Astrocyte (in vitro differentiated cells and primary cell): ENCODE measurements around the gene GPR75. TPM values are rescaled to one million over a fixed set of nuclear protein-coding genes. Genes with fewer than 3 reads are reported as not detected.
"Not testable (repeated sequence)": the region's sequence is repeated elsewhere in the genome, so short reads cannot be mapped to it uniquely, and the experiment has no call there.

ENCODE experiments used
- DNase-seq: peaks from one replicate; pipeline ENCODE4 v3.0.0-alpha.2; 2010; ENCODE audit warnings: low read depth
- FAIRE-seq: peaks from 2 replicates; lab custom pipeline; 2011; peaks lifted over from hg19 to GRCh38; lab: Jason Lieb, UNC
- H2AFZ ChIP-seq: 2 replicates; pipeline ENCODE4 v1.6.0; 2012; ENCODE audit warnings: low read depth, low read length, inconsistent platforms
- H3K27ac ChIP-seq: 2 replicates; pipeline ENCODE4 v1.5.1; 2011; ENCODE audit warnings: low read depth, low read length, inconsistent platforms
- H3K27me3 ChIP-seq: 2 replicates; pipeline ENCODE4 v1.6.0; 2011; ENCODE audit warnings: low read length, inconsistent platforms; ENCODE audit not compliant: insufficient read depth
- H3K36me3 ChIP-seq: 2 replicates; pipeline ENCODE4 v1.5.1; 2011; ENCODE audit warnings: low read length, inconsistent platforms; ENCODE audit not compliant: insufficient read depth
- H3K4me1 ChIP-seq: 2 replicates; pipeline ENCODE4 v1.5.1; 2011; ENCODE audit warnings: low read length, inconsistent platforms; ENCODE audit not compliant: insufficient read depth
- H3K4me2 ChIP-seq: 2 replicates; pipeline ENCODE4 v1.6.0; 2012; ENCODE audit warnings: low read length, inconsistent platforms
- H3K4me3 ChIP-seq: 2 replicates; pipeline ENCODE4 v1.5.1; 2011; ENCODE audit warnings: low read depth, mild to moderate bottlenecking, low read length, inconsistent platforms; ENCODE audit not compliant: insufficient read depth
- H3K79me2 ChIP-seq: 2 replicates; pipeline ENCODE4 v1.6.0; 2012; ENCODE audit warnings: mild to moderate bottlenecking, low read length, inconsistent platforms; ENCODE audit not compliant: insufficient read depth
- H3K9ac ChIP-seq: 2 replicates; pipeline ENCODE4 v1.6.0; 2012; ENCODE audit warnings: mild to moderate bottlenecking, low read length, inconsistent platforms
- H3K9me3 ChIP-seq: 2 replicates; pipeline ENCODE4 v1.5.1; 2012; ENCODE audit warnings: low read depth, mild to moderate bottlenecking, low read length, inconsistent platforms; ENCODE audit not compliant: insufficient read depth
- H4K20me1 ChIP-seq: 2 replicates; pipeline ENCODE4 v1.6.0; 2012; ENCODE audit warnings: low read length, inconsistent platforms; ENCODE audit not compliant: insufficient read depth
- H3K27ac Mint-ChIP-seq: one replicate; pipeline ENCODE4 v1.8.0; 2021; ENCODE audit warnings: mild to moderate bottlenecking, mixed read lengths; ENCODE audit not compliant: unreplicated experiment
- H3K27me3 Mint-ChIP-seq: one replicate; pipeline ENCODE4 v1.8.0; 2021; ENCODE audit warnings: low read depth, mixed read lengths; ENCODE audit not compliant: unreplicated experiment
- H3K36me3 Mint-ChIP-seq: one replicate; pipeline ENCODE4 v1.8.0; 2021; ENCODE audit warnings: low read depth, mixed read lengths; ENCODE audit not compliant: unreplicated experiment
- H3K4me1 Mint-ChIP-seq: one replicate; pipeline ENCODE4 v1.8.0; 2021; ENCODE audit warnings: low read depth, mixed read lengths; ENCODE audit not compliant: unreplicated experiment
- H3K4me3 Mint-ChIP-seq: one replicate; pipeline ENCODE4 v1.8.0; 2021; ENCODE audit warnings: mild to moderate bottlenecking, moderate library complexity, mixed read lengths; ENCODE audit not compliant: unreplicated experiment
- H3K9me3 Mint-ChIP-seq: one replicate; pipeline ENCODE4 v1.8.0; 2021; ENCODE audit warnings: mild to moderate bottlenecking, mixed read lengths; ENCODE audit not compliant: unreplicated experiment
- CTCF ChIP-seq: IDR thresholded peaks from 2 replicates; pipeline ENCODE4 v1.5.1; 2011; ENCODE audit warnings: low read depth, mild to moderate bottlenecking, inconsistent platforms, low read length, moderate library complexity; ENCODE audit not compliant: insufficient read depth
- EZH2 ChIP-seq: IDR thresholded peaks from 2 replicates; pipeline ENCODE4 v1.6.1; 2012; ENCODE audit warnings: mild to moderate bottlenecking, low read length, inconsistent platforms; ENCODE audit not compliant: insufficient read depth
- total RNA-seq: library from RNA; stranded (reverse); gene quantifications from 2 replicates; pipeline ENCODE4 v1.2.1, GENCODE V29; 2021

The GPR75 gene
- total RNA-seq, 1 donor from 2014 or later, result 5.0 TPM

DNA sequence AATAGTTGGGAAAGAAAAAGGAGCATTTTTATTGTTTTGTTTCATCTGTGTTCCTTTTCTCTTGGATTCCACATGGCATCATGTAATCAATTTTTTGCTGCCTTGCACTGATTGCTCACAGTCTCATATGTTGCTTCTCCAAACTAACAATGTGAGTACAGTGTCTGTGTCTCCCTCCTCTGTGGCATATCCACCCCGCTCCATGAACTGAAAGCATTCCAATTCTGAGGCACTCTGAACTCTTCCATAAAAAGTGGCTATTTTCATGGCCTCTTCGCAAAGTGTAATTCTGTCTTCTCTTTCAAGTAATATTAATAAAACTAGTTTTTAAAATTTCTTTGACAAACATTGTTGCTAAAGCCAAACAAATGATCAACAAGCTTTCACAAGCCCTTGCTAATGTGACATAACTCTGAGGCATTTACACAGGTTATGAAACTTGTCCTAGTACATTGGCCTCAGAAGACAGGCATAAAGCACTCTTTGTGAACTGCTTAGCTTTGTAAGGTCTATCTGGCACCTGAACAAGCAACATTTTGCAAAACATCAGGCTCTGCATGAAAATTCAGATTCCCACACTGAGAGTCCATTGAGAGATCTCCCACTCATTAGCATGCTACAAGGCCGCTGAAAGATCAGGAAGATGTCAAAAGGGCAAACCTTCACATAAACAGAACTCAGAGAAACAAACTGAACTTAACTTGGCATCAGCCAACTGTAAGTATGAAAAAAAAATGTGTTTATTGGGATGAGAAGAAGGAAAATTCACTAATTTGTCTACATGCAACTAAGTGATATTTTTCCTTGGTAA, 33.0 kb downstream of the GPR75 start:
- Histone ChIP-seq H3K9me3 (no peaks in the 10 kb centered on the region), H3K27me3 (no peaks in the 10 kb centered on the region), H3K9ac (no peak overlapping the region), H3K4me2 (no peak overlapping the region), H3K4me1 (no peaks in the 10 kb centered on the region), H3K27ac (no peak overlapping the region), H4K20me1 (no peaks in the 10 kb centered on the region), H3K4me3 (no peak overlapping the region), H3K79me2 (no peaks in the 10 kb centered on the region), H2AFZ (no peak overlapping the region), H3K36me3 (peaks cover 4% of the 10 kb centered on the region)
- Mint-ChIP-seq H3K27me3 (no peaks in the 10 kb centered on the region), H3K4me3 (no peak overlapping the region), H3K36me3 (peaks cover 4% of the 10 kb centered on the region), H3K27ac (no peak overlapping the region), H3K9me3 (no peaks in the 10 kb centered on the region), H3K4me1 (peaks cover 6% of the 10 kb centered on the region)
- no peak for TF ChIP-seq EZH2
- TF ChIP-seq CTCF, result no peak
- FAIRE-seq (no peak), DNase-seq (no peak)

DNA sequence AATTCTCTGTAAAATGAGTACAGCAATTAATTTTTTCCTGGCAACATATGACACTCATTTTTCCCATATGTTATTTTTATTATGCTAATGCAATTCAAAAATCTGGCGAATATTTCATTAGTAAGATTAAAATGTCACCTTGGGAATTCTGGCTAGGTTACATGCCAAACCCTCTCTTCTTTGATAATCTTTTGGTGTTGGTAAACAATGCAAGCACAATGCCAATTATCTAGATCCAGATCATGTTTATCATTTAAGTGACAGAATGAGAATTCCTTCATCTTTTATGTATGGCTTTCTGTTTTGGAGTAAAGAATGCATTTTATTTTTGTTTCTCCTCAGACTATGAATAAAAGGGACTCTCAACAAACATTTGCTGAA, 33.7 kb downstream of the GPR75 start:
- Mint-ChIP-seq H3K27ac (no peak overlapping the region), H3K36me3 (peaks cover under 1% of the 10 kb centered on the region), H3K4me1 (peaks cover 6% of the 10 kb centered on the region), H3K27me3 (no peaks in the 10 kb centered on the region), H3K9me3 (no peaks in the 10 kb centered on the region), H3K4me3 (no peak overlapping the region)
- Histone ChIP-seq H3K27me3 (no peaks in the 10 kb centered on the region), H3K4me1 (no peaks in the 10 kb centered on the region), H3K4me2 (no peak overlapping the region), H4K20me1 (no peaks in the 10 kb centered on the region), H3K9ac (no peak overlapping the region), H3K4me3 (no peak overlapping the region), H3K36me3 (peaks cover 4% of the 10 kb centered on the region), H3K9me3 (no peaks in the 10 kb centered on the region), H3K27ac (no peak overlapping the region), H3K79me2 (no peaks in the 10 kb centered on the region), H2AFZ (no peak overlapping the region)
- DNase-seq (no peak), FAIRE-seq (no peak)
- TF ChIP-seq EZH2 (no peak), CTCF (no peak)

DNA sequence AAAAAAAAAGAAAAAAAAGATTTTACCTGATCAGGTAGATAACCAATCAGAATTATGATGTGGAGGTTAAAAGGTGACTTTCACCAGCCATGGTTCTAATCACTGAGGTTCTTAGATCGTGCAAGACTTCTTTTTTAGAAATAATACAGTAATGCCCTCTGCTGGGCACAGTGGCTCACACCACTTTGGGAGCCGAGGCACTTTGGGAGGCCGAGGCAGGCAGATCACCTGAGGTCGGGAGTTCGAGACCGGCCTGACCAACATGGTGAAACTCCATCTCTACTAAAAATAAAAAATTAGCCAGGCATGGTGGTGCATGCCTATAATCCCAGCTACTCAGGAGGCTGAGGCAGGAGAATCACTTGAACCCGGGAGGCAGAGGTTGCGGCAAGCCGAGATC, 36.1 kb downstream of the GPR75 start:
- not testable (repeated sequence) for H3K4me3 ChIP-seq, H3K4me3 Mint-ChIP-seq, H3K79me2 ChIP-seq, H3K36me3 Mint-ChIP-seq, H4K20me1 ChIP-seq, H3K4me1 ChIP-seq, H3K9me3 Mint-ChIP-seq, H3K36me3 ChIP-seq, H3K27me3 ChIP-seq, H3K9ac ChIP-seq, DNase-seq, FAIRE-seq, H3K9me3 ChIP-seq, H3K27ac Mint-ChIP-seq, H2AFZ ChIP-seq, H3K27ac ChIP-seq, H3K4me2 ChIP-seq, H3K27me3 Mint-ChIP-seq, H3K4me1 Mint-ChIP-seq
